ENCODE data around the gene PRMT3.

The PRMT3 gene

DNA sequence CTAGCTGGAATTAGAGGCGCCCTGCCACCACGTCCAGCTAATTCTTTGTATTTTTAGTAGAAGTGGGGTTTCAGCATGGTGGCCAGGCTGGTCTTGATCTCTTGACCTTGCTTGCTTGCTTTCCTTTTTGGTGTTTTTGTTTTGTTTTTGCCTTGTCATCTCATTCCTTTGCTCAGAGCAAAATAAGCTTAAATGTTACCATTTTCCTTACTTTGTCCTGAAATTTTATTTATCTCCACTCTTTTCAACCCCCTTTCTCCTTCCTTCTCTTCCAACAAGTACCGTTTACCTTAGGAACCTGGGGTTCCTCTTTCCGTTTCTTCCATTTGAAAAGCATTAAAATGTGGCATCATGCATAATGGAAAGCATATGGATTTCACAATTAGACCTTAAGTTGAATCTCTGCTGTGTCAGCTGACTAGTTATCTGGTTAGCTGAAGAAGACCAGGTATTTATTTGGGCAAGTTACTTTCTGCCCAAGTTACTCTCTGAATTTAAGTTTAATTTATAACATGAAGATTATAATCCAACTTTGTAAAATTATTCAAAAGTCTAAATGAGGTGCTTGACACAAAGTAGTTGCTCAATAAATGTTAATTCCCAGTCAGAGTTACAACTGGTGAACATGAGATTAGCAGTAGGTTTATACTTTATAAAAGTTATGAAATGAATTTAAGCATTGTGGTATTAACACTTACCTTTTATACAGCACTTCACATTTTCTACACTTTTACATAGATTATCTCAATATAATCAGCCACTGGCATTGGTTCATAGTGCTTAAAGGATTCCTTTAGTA lies 69.7 kb downstream of the PRMT3 start:
- no peak overlapping the region for H3K4me3 ChIP-seq (ENCODE audit: low read depth, low read length)
- TF ChIP-seq, protein P1, sequence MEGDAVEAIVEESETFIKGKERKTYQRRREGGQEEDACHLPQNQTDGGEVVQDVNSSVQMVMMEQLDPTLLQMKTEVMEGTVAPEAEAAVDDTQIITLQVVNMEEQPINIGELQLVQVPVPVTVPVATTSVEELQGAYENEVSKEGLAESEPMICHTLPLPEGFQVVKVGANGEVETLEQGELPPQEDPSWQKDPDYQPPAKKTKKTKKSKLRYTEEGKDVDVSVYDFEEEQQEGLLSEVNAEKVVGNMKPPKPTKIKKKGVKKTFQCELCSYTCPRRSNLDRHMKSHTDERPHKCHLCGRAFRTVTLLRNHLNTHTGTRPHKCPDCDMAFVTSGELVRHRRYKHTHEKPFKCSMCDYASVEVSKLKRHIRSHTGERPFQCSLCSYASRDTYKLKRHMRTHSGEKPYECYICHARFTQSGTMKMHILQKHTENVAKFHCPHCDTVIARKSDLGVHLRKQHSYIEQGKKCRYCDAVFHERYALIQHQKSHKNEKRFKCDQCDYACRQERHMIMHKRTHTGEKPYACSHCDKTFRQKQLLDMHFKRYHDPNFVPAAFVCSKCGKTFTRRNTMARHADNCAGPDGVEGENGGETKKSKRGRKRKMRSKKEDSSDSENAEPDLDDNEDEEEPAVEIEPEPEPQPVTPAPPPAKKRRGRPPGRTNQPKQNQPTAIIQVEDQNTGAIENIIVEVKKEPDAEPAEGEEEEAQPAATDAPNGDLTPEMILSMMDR (IDR thresholded peaks at IDR 0.05; ENCODE audit: borderline replicate concordance, insufficient read depth, low read depth, low read length): no peak

DNA sequence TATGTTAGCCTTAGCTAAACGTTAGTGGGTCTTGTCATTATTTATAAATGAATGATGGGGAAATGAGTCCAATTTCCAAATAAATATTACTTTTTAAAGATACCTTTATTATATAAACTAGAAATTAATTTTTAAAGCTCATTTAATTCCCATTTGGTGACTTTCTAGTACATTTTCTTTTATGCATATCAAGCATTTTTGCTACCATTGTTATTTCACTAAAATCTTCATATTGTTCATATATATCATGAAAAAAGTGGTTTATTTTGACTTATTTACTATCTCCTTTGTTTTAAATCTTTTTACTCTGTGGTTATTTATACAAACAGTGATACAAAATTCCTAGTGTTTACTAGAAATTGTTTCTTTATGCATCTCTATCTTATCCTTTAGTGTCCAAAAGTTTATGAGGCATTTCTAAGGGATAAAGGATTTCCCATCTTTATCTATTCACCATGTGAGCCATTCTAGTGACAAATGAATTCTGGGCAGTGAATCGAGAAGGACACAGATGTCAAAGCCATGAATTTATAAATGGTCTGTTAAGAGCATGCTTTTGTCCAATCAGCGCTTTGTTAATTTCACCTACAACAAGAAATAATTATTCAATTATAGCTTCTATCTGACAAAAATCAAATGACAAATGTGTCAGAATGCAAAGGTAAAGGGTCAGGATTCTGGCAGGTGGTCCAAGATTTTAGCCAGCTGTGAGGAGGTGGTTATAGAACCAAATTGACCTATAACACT lies 70.6 kb downstream of the PRMT3 start:
- TF ChIP-seq, protein P1 (IDR thresholded peaks at IDR 0.05; ENCODE audit: borderline replicate concordance, insufficient read depth, low read depth, low read length): no peak
- no peak overlapping the region for H3K4me3 ChIP-seq (ENCODE audit: low read depth, low read length)

DNA sequence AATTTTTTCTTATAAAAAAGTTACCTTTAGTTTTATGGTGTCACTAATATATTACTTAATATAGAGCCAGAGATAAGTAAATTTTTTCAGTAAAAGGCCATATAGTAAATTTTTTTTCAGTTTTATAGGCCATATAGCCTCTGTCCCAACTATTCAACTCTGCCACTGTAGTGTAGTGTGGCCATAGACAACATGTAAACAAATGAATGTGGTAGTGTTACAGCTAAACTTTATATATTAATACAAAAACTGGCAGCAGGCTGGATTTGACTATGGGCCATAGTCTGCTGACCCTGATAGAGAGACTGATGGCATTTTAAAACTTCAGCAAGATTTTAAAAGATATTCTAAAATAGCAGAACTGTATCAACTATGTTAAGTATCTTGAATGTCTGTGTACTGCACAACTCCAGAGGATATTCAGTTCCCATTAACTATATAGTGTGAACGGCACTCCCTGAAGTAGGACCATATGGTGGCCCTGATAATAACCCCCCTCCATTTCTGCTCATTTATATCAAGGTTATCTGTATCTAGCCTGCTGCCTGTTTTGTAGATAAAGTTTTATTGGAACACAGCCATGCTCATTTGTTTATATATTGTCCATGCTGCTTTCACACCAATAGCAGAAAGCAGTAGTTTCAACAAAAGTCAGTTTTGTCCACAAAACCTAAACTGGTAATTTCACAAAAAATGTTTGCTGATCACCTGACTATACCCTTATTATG lies 71.6 kb downstream of the PRMT3 start:
- no peak overlapping the region for H3K4me3 ChIP-seq (ENCODE audit: low read depth, low read length)
- TF ChIP-seq, protein P1 (IDR thresholded peaks at IDR 0.05; ENCODE audit: borderline replicate concordance, insufficient read depth, low read depth, low read length): no peak

DNA sequence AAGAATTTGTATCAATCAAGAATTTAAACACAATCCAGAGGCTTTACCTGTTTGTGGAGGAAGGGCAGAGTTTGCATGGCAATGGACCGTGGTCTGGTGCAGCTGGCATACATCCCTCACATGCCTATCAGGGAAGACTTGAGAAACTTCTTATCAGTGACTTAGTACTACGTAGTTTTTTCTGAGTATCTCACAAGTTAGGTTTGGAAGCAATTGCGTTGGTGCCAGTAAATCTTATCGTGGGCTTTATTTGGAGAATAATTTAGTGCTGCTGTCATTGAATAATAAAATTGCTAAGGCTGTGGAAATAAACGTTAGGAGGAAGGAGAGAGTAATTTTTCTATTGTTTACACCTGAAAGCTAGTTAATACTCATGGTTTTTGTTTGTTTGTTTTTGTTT lies 72.3 kb downstream of the PRMT3 start:
- TF ChIP-seq, protein P1 (IDR thresholded peaks at IDR 0.05; ENCODE audit: borderline replicate concordance, insufficient read depth, low read depth, low read length): no peak
- H3K4me3 ChIP-seq (ENCODE audit: low read depth, low read length): no peak overlapping the region

DNA sequence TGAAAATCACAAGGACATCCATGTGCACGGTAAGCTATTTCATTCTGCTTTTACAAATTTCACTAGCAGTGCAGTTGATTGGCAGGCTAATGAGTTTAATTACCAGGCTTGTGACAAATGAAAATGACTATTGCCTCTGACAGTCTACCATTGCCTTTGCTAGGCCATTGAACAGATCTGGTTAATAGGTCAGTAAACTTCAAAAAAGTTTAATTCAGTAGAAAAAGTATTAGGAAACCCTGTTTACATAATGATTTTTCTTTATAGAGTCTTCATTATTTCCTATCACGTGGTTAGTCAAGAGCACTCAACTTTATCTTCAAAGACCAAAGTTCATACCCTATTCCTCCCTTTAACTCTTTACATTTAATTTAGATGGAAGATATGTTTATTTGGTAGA lies 77.0 kb downstream of the PRMT3 start:
- H3K4me3 ChIP-seq (ENCODE audit: low read depth, low read length): no peak overlapping the region
- TF ChIP-seq, protein P1 (IDR thresholded peaks at IDR 0.05; ENCODE audit: borderline replicate concordance, insufficient read depth, low read depth, low read length): no peak

DNA sequence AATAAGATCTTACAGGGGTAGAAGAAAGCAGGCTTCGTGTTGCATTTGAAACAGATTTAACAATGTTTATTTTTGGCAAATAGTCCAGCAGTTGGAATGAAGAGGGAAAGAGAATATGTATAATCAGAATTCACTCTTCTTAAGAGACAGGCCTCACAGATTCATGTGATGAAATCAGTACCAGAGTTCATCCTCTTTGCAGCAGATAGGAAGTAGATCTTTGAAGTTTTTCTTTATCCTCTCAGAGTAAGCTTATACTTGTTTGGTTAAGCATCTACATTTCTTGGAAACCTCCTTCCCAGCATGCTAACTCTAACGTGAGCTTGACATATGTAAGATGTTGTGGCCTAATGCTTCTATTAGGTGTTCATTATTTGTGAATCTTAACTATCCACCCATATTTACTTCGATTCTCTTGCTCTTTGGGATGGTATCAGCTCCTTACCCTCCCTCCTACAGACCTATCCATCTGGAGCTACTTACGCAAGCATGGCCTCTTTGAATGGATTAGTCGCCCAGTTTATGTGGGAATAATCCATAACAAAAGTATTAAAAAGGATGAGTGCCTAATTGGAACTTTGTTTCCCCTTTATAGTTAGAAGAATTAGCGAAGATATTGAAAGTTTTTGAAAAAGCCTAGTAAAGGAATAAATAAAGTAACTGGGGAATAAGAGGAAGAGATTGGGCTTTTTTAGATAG lies 80.1 kb downstream of the PRMT3 start:
- TF ChIP-seq, protein P1 (IDR thresholded peaks at IDR 0.05; ENCODE audit: borderline replicate concordance, insufficient read depth, low read depth, low read length): no peak
- H3K4me3 ChIP-seq (ENCODE audit: low read depth, low read length): no peak overlapping the region
